Keratinocyte (primary cell): ENCODE results near the gene SPATS2. TPM values are rescaled to one million over a fixed set of nuclear protein-coding genes. Genes with fewer than 3 reads are reported as not detected.

ENCODE experiments used
- DNase-seq: peaks from one replicate; pipeline ENCODE4 v3.0.0-alpha.2; 2011; ENCODE audit warnings: low read depth, missing footprints, low spot score
- FAIRE-seq: peaks from 2 replicates; lab custom pipeline; 2011; peaks lifted over from hg19 to GRCh38; lab: Jason Lieb, UNC
- H2AFZ ChIP-seq: 2 replicates; pipeline ENCODE4 v1.6.0; 2012; ENCODE audit warnings: low read length, control low read depth, inconsistent platforms; ENCODE audit not compliant: control insufficient read depth
- H3K27ac ChIP-seq: 2 replicates; pipeline ENCODE4 v1.5.1; 2011; ENCODE audit warnings: low read length; ENCODE audit not compliant: control insufficient read depth, insufficient read depth
- H3K27me3 ChIP-seq: 3 replicates; pipeline ENCODE4 v1.6.0; 2011; ENCODE audit warnings: low read length; ENCODE audit not compliant: control insufficient read depth, insufficient read depth; ENCODE audit errors: extremely low read depth
- H3K36me3 ChIP-seq, 2 experiments: 2 replicates in 1 of 2; 3 replicates in 1 of 2; pipeline ENCODE4 v1.5.1; 2011; ENCODE audit warnings: low read length in 2 of 2, mild to moderate bottlenecking in 1 of 2; ENCODE audit not compliant: control insufficient read depth in 2 of 2, insufficient read depth in 2 of 2; ENCODE audit errors: extremely low read depth in 1 of 2
- H3K4me1 ChIP-seq: 3 replicates; pipeline ENCODE4 v1.5.1; 2011; ENCODE audit warnings: low read length; ENCODE audit not compliant: control insufficient read depth, insufficient read depth; ENCODE audit errors: extremely low read depth
- H3K4me2 ChIP-seq: 3 replicates; pipeline ENCODE4 v1.6.0; 2011; ENCODE audit warnings: low read depth, low read length; ENCODE audit not compliant: control insufficient read depth, insufficient read depth; ENCODE audit errors: extremely low read depth
- H3K4me3 ChIP-seq, 3 experiments: fragments of 200-600 bp in 1 of 3; sonication (generic) in 1 of 3; 2 replicates in 2 of 3; 3 replicates in 1 of 3; pipeline ENCODE4 v1.5.1; 2011 to 2016; ENCODE audit warnings: low read length in 3 of 3, mild to moderate bottlenecking in 3 of 3, control low read depth in 2 of 3, inconsistent platforms in 1 of 3, low read depth in 1 of 3, mixed read lengths in 1 of 3, mixed run types in 1 of 3, moderate library complexity in 1 of 3; ENCODE audit not compliant: control insufficient read depth in 2 of 3, insufficient read depth in 2 of 3; ENCODE audit errors: extremely low read depth in 1 of 3
- H3K79me2 ChIP-seq: 2 replicates; pipeline ENCODE4 v1.6.0; 2012; ENCODE audit warnings: low read length; ENCODE audit not compliant: control insufficient read depth, insufficient read depth
- H3K9ac ChIP-seq: 3 replicates; pipeline ENCODE4 v1.6.0; 2011; ENCODE audit warnings: low read length; ENCODE audit not compliant: control insufficient read depth, insufficient read depth; ENCODE audit errors: extremely low read depth
- H3K9me1 ChIP-seq: 3 replicates; pipeline ENCODE4 v1.6.0; 2011; ENCODE audit warnings: low read length; ENCODE audit not compliant: control insufficient read depth, insufficient read depth; ENCODE audit errors: extremely low read depth
- H3K9me3 ChIP-seq: 2 replicates; pipeline ENCODE4 v1.5.1; 2012; ENCODE audit warnings: low read depth, low read length; ENCODE audit not compliant: control insufficient read depth
- H4K20me1 ChIP-seq: 3 replicates; pipeline ENCODE4 v1.6.0; 2011; ENCODE audit warnings: low read length; ENCODE audit not compliant: control insufficient read depth, insufficient read depth; ENCODE audit errors: extremely low read depth
- CTCF ChIP-seq, 3 experiments: IDR thresholded peaks in 1 of 3; conservative IDR thresholded peaks in 1 of 3; optimal IDR thresholded peaks in 1 of 3; 2 replicates in 2 of 3; 3 replicates in 1 of 3; pipeline versions ENCODE3 to v1.5.1; 2011; ENCODE audit warnings: low read length in 3 of 3, mild to moderate bottlenecking in 3 of 3, moderate library complexity in 2 of 3, control low read depth in 1 of 3, inconsistent platforms in 1 of 3; ENCODE audit not compliant: insufficient read depth in 2 of 3; ENCODE audit errors: extremely low read depth in 1 of 3
- EZH2 ChIP-seq: IDR thresholded peaks from one replicate; pipeline ENCODE4 v1.6.1; 2012; ENCODE audit warnings: inconsistent platforms, mild to moderate bottlenecking, low read length, moderate library complexity
- dilution Hi-C: fragments of 300-500 bp; cut with MboI; formaldehyde crosslinking; loops from one replicate; pipeline ENCODE4 v1.7.0; 2020; ENCODE audit warnings: low sequenced_read_pairs; ENCODE audit not compliant: extremely low pct_ligation_motif_present
- polyA plus RNA-seq, 5 experiments: library from polyadenylated mRNA; depleted of rRNA in 3 of 5; stranded (reverse) in 3 of 5; stranded (forward) in 1 of 5; unstranded in 1 of 5; fragments of >200 nt; gene quantifications; 1 replicate in 1 of 5; 2 replicates in 3 of 5; 3 replicates in 1 of 5; pipeline versions ENCODE4 v1.2.1 to v1.2.3, GENCODE V29; 2011 to 2012; ENCODE audit warnings: missing spikeins in 2 of 5, low read depth in 1 of 5, low replicate concordance in 1 of 5

Gene SPATS2
- polyA plus RNA-seq, 1 donor (not counting 4 experiments of a cell fraction or from before 2014, with no cell fraction given) = 47.9 TPM

- dilution Hi-C loops = no loop called here
- Histone ChIP-seq H3K4me1 (no peaks in the 10 kb centered on the region), H3K27me3 (no peaks in the 10 kb centered on the region), H2AFZ (no peak overlapping the region), H3K79me2 (peaks cover 27% of the 10 kb centered on the region), H4K20me1 (no peaks in the 10 kb centered on the region), H3K4me2 (no peak overlapping the region), H3K36me3 (peaks cover 0 to 1% of the 10 kb centered on the region in 2 experiments), H3K9me1 (no peaks in the 10 kb centered on the region), H3K9ac (no peak overlapping the region), H3K4me3 (no peak overlapping the region), H3K9me3 (no peaks in the 10 kb centered on the region), H3K27ac (no peak overlapping the region)
- no peak for FAIRE-seq
- no peak for DNase-seq
- no peak for TF ChIP-seq EZH2
- TF ChIP-seq CTCF (optimal IDR thresholded peaks at IDR 0.05 in 1 of 3, IDR thresholded peaks at IDR 0.05 in 1 of 3, conservative IDR thresholded peaks at IDR 0.05 in 1 of 3; ENCODE audit: extremely low read depth in 1 of 3, insufficient read depth in 2 of 3, low read length in 3 of 3) = no peak
These were observed 84.4 kb downstream of the SPATS2 start for GRCh38 chr12:49451468-49452259.

- Histone ChIP-seq H3K9ac (no peak overlapping the region), H4K20me1 (no peaks in the 10 kb centered on the region), H3K36me3 (peaks cover 0 to 1% of the 10 kb centered on the region in 2 experiments), H3K9me3 (no peaks in the 10 kb centered on the region), H3K79me2 (peaks cover 25% of the 10 kb centered on the region), H3K27me3 (no peaks in the 10 kb centered on the region), H3K4me2 (no peak overlapping the region), H2AFZ (no peak overlapping the region), H3K9me1 (no peaks in the 10 kb centered on the region), H3K27ac (no peak overlapping the region), H3K4me3 (no peak overlapping the region), H3K4me1 (no peaks in the 10 kb centered on the region)
- TF ChIP-seq CTCF (optimal IDR thresholded peaks at IDR 0.05 in 1 of 3, IDR thresholded peaks at IDR 0.05 in 1 of 3, conservative IDR thresholded peaks at IDR 0.05 in 1 of 3; ENCODE audit: extremely low read depth in 1 of 3, insufficient read depth in 2 of 3, low read length in 3 of 3) = no peak
- no peak for DNase-seq
- dilution Hi-C loops = no loop called here
- no peak for FAIRE-seq
These were observed 88.2 kb downstream of the SPATS2 start for GRCh38 chr12:49455501-49455900.
